Spinal cord (tissue), 10 donors: Measurements from ENCODE around the gene PCDHAC1. TPM values are rescaled to one million over a fixed set of nuclear protein-coding genes. Genes with fewer than 3 reads are reported as not detected.

Experiments used
- DNase-seq, 6 donors: peaks; one replicate each; pipeline versions ENCODE4 v3.0.0 to v3.0.0-alpha.2; 2013 to 2015; ENCODE audit warnings: low spot score in 6 of 6, low read depth in 4 of 6
- H3K27ac ChIP-seq: one replicate; pipeline ENCODE4 v1.5.1; 2013; ENCODE audit warnings: low read depth, low read length, control low read depth
- H3K27me3 ChIP-seq: one replicate; pipeline ENCODE4 v1.6.1; 2013; ENCODE audit warnings: low read length; ENCODE audit not compliant: control insufficient read depth, insufficient read depth
- H3K36me3 ChIP-seq: one replicate; pipeline ENCODE4 v1.6.1; 2013; ENCODE audit warnings: low read length; ENCODE audit not compliant: control insufficient read depth, insufficient read depth
- H3K4me1 ChIP-seq: one replicate; pipeline ENCODE4 v1.6.1; 2013; ENCODE audit warnings: low read length; ENCODE audit not compliant: control insufficient read depth, insufficient read depth
- H3K4me3 ChIP-seq: one replicate; pipeline ENCODE4 v1.5.1; 2013; ENCODE audit warnings: low read depth, low read length, control low read depth
- H3K9me3 ChIP-seq: one replicate; pipeline ENCODE4 v1.6.1; 2013; ENCODE audit warnings: low read length; ENCODE audit not compliant: control insufficient read depth, insufficient read depth
- WGBS: methylation state at CpG from one replicate; pipeline ENCODE4 v1.1.5; 2013; ENCODE audit warnings: missing lambda C conversion rate; ENCODE audit not compliant: insufficient coverage; 5-methylcytosine and 5-hydroxymethylcytosine counted together
- polyA plus RNA-seq, 2 donors: library from polyadenylated mRNA; unstranded; fragments of 120-200 nt; gene quantifications; one replicate each; pipeline ENCODE4 v1.2.1, GENCODE V29; 2013; ENCODE audit not compliant: insufficient read length in 2 of 2
- total RNA-seq, 2 donors: library from RNA; depleted of rRNA in 1 of 2; stranded (reverse); fragments of 120-200 nt in 1 of 2; fragments of >200 nt in 1 of 2; gene quantifications; one replicate each; pipeline versions ENCODE4 v1.2.3 to v1.2.4, GENCODE V29; 2013 to 2014
- donor health status: healthy.

PCDHAC1 gene
- total and polyA plus RNA-seq, 4 donors: 3.3 to 14.2 (median 3.7) TPM

GRCh38 chr5:140923601-140924000 is 2.5 kb upstream of the PCDHAC1 start:
- WGBS: no CpG with 5 or more reads among the region's 4 CpGs

GRCh38 chr5:140926443-140927227 is 536 bp downstream of the PCDHAC1 start:
- H3K4me3 ChIP-seq: peak overlapping the region; percentile 47
- DNase-seq: peak; percentile 50 to 94 (median 71)
- H3K9me3 ChIP-seq: no peaks in the 10 kb centered on the region
- peaks cover 19% of the 10 kb centered on the region for H3K4me1 ChIP-seq
- WGBS: under 1% methylated on average over 74 of the region's 74 CpGs
- no peak overlapping the region for H3K27ac ChIP-seq
- no peaks in the 10 kb centered on the region for H3K36me3 ChIP-seq
- peaks cover 18% of the 10 kb centered on the region for H3K27me3 ChIP-seq

More at GRCh38 chr5:140923601-140924000, 2.5 kb upstream of the PCDHAC1 start:
- peaks cover 18% of the 10 kb centered on the region for H3K27me3 ChIP-seq
- H3K36me3 ChIP-seq: no peaks in the 10 kb centered on the region
- peak in 1 of 6 donors; percentile 62 for DNase-seq
- H3K4me3 ChIP-seq: no peak overlapping the region
- no peak overlapping the region for H3K27ac ChIP-seq
- peaks cover 19% of the 10 kb centered on the region for H3K4me1 ChIP-seq
- no peaks in the 10 kb centered on the region for H3K9me3 ChIP-seq

- H3K27me3 ChIP-seq: peaks cover 18% of the 10 kb centered on the region
- DNase-seq: peak in 2 of 6 donors; percentile 0 to 23
These were observed 1.1 kb downstream of the PCDHAC1 start for GRCh38 chr5:140927228-140927573.

GRCh38 chr5:140934964-140935606 is 9.0 kb downstream of the PCDHAC1 start:
- DNase-seq: no peak
- 77% methylated on average over 3 of the region's 4 CpGs for WGBS

More at GRCh38 chr5:140927228-140927573, 1.1 kb downstream of the PCDHAC1 start:
- peaks cover 19% of the 10 kb centered on the region for H3K4me1 ChIP-seq
- H3K9me3 ChIP-seq: no peaks in the 10 kb centered on the region
- peak overlapping the region; percentile 47 for H3K4me3 ChIP-seq
- no peaks in the 10 kb centered on the region for H3K36me3 ChIP-seq
- H3K27ac ChIP-seq: no peak overlapping the region
- 8% methylated on average over 26 of the region's 26 CpGs for WGBS

GRCh38 chr5:140946578-140946977 is 20.5 kb downstream of the PCDHAC1 start:
- Histone ChIP-seq H3K4me1 (no peaks in the 10 kb centered on the region), H3K27ac (no peak overlapping the region), H3K27me3 (no peaks in the 10 kb centered on the region), H3K9me3 (no peaks in the 10 kb centered on the region), H3K4me3 (no peak overlapping the region), H3K36me3 (no peaks in the 10 kb centered on the region)
- WGBS: no CpG with 5 or more reads among the region's 2 CpGs
- DNase-seq: no peak

More at GRCh38 chr5:140934964-140935606, 9.0 kb downstream of the PCDHAC1 start:
- Histone ChIP-seq H3K4me3 (no peak overlapping the region), H3K27me3 (no peaks in the 10 kb centered on the region), H3K36me3 (no peaks in the 10 kb centered on the region), H3K27ac (no peak overlapping the region), H3K4me1 (no peaks in the 10 kb centered on the region), H3K9me3 (no peaks in the 10 kb centered on the region)

- no peak for DNase-seq
- Histone ChIP-seq H3K4me3 (no peak overlapping the region), H3K4me1 (no peaks in the 10 kb centered on the region), H3K27ac (no peak overlapping the region), H3K27me3 (no peaks in the 10 kb centered on the region), H3K36me3 (no peaks in the 10 kb centered on the region), H3K9me3 (no peaks in the 10 kb centered on the region)
- 76% methylated on average over 5 of the region's 6 CpGs for WGBS
These were observed 25.5 kb downstream of the PCDHAC1 start for GRCh38 chr5:140951636-140952035.

DNA sequence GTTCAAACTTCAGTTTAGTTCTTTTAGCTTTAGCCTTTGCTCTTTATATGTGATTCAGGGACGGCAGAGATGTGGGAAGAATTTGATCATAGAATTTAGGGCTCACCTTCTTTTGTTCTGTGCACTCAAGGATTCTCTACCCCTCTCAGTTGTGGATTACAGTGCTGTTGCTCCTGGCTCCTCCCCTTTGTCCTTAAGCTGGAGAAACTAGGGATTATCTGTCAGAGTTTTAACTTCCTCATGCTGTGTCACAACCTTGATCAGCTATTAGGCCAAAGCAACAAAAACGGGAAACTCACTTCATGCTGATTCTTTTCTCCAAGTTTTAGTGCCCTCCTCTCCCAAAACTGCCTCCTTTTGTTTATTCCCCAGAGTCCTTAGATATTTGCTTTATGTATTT is 27.1 kb downstream of the PCDHAC1 start:
- WGBS: no CpG with 5 or more reads among the region's 2 CpGs
- no peaks in the 10 kb centered on the region for H3K27me3 ChIP-seq
- H3K4me1 ChIP-seq: no peaks in the 10 kb centered on the region
- H3K27ac ChIP-seq: no peak overlapping the region
- H3K9me3 ChIP-seq: no peaks in the 10 kb centered on the region
- no peak for DNase-seq
- no peak overlapping the region for H3K4me3 ChIP-seq
- H3K36me3 ChIP-seq: no peaks in the 10 kb centered on the region

DNA sequence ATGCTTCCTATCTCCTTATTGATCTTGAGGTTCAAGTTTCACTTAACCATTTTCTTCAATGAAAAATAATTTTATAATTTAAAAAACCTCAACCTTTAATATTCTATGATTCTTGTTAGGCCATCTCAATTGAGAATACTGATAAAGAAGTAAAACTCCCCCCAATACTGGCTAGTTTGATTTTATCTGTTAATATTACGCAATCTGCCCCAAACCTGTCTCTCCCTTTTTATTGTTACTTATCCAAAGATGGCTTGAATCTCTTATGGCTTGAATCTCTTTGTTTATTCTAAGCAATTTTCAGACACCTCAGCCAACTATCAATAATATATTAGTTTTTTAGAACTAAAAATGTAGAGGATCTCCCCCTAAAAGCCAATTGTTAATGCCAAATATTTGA is 36.1 kb downstream of the PCDHAC1 start:
- Histone ChIP-seq H3K9me3 (no peaks in the 10 kb centered on the region), H3K4me3 (no peak overlapping the region), H3K36me3 (no peaks in the 10 kb centered on the region), H3K4me1 (peaks cover 6% of the 10 kb centered on the region), H3K27ac (no peak overlapping the region), H3K27me3 (no peaks in the 10 kb centered on the region)
- no CpG with 5 or more reads among the region's 1 CpG for WGBS
- no peak for DNase-seq

GRCh38 chr5:140964356-140964755 is 38.3 kb downstream of the PCDHAC1 start:
- no peaks in the 10 kb centered on the region for H3K9me3 ChIP-seq
- H3K4me1 ChIP-seq: peaks cover 18% of the 10 kb centered on the region
- DNase-seq: no peak
- no peaks in the 10 kb centered on the region for H3K36me3 ChIP-seq
- no CpG with 5 or more reads among the region's 3 CpGs for WGBS
- no peak overlapping the region for H3K4me3 ChIP-seq
- H3K27me3 ChIP-seq: no peaks in the 10 kb centered on the region
- no peak overlapping the region for H3K27ac ChIP-seq

- Histone ChIP-seq H3K4me1 (peaks cover 18% of the 10 kb centered on the region), H3K27me3 (no peaks in the 10 kb centered on the region), H3K4me3 (peak overlapping the region; percentile 58), H3K27ac (peak overlapping the region; percentile 65), H3K9me3 (no peaks in the 10 kb centered on the region), H3K36me3 (no peaks in the 10 kb centered on the region)
- 3% methylated on average over 9 of the region's 9 CpGs for WGBS
- peak in 3 of 6 donors; percentile 38 to 87 (median 54) for DNase-seq
These were observed 39.8 kb downstream of the PCDHAC1 start for GRCh38 chr5:140965905-140966292.
